Measurements from ENCODE around the gene DISC1. TPM values are rescaled to one million over a fixed set of nuclear protein-coding genes. Genes with fewer than 3 reads are reported as not detected.

Gene DISC1
- total and polyA plus RNA-seq, 2 of the 13 experiments (the other 11 are each of a cell fraction or from before 2014, with no cell fraction given), result 4.2 to 4.6 TPM

DNA sequence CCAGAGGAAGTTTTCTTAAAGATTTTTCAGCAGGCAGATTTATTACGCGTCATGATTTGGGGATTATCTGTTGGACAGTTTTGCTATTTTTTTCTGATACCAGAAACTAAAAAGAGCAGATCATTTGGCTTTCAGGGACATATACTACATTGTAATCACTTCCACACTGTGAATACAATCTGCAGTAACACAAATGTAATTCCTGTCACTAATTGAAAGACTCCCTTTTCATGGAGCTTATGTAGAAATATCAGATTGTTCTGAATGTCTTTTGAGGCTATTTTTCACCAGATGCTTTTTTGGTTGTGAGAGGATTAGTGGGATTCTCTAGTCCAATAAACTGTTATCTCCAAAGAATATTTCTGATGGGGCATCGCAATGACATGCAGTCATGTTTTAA lies 464.2 kb downstream of the DISC1 start:
- no peak for TF ChIP-seq KDM5B (CRISPR knock-in tag; IDR thresholded peaks at IDR 0.05; ENCODE audit: borderline replicate concordance)
- no peak for TF ChIP-seq CREB1 (IDR thresholded peaks at IDR 0.05)
- TF ChIP-seq CREB1 (CRISPR knock-in tag; IDR thresholded peaks at IDR 0.05), result no peak
- Histone ChIP-seq H3K4me2 (ENCODE audit: low read depth, low read length) (no peak overlapping the region), H3K27me3 (ENCODE audit: control insufficient read depth in 1 of 2, insufficient read depth in 2 of 2, low read length in 2 of 2) (peaks cover 0 to 4% of the 10 kb centered on the region in 2 experiments; a peak in 2 of 5 replicates), H3K4me3 (replicated peaks in 1 of 3; ENCODE audit: insufficient read depth in 1 of 3, low read depth in 2 of 3, low read length in 3 of 3) (no peak overlapping the region), H2AFZ (ENCODE audit: low read length) (no peak overlapping the region), H3K9me3 (ENCODE audit: low read length) (no peaks in the 10 kb centered on the region), H4K20me1 (ENCODE audit: insufficient read depth, low read length) (no peaks in the 10 kb centered on the region), H3K79me2 (ENCODE audit: insufficient read depth, low read length) (no peaks in the 10 kb centered on the region), H3K27ac (ENCODE audit: extremely low read length, insufficient read depth, low read length) (no peak overlapping the region), H3K9ac (ENCODE audit: insufficient read depth, low read depth, low read length) (no peak overlapping the region), H3K36me3 (replicated peaks in 1 of 2; ENCODE audit: control insufficient read depth in 1 of 2, insufficient read depth in 2 of 2, low read length in 2 of 2) (no peaks in the 10 kb centered on the region), H3K4me1 (ENCODE audit: insufficient read depth, low read length) (no peaks in the 10 kb centered on the region)
- ATAC-seq (no peak), FAIRE-seq (no peak), DNase-seq (ENCODE audit: low spot score) (no peak)
- 63% methylated on average over 3 of the region's 3 CpGs for WGBS (ENCODE audit: low lambda C conversion rate)
- ChIA-PET CTCF (ENCODE audit: low intra/inter-chr PET ratio, low total read pairs) (no interaction called here), POLR2A (no interaction called here)
- in situ Hi-C loops (cut with HindIII; ENCODE audit: extremely low pct_ligation_motif_present, low pct_unique_long_range_greater_than_20kb) (no loop called here), intact Hi-C loops (cut with micrococcal nuclease; ENCODE audit: unreplicated experiment) (no loop called here)
- no TSS peak for BruUV-seq (replicated peaks)

Small RNA genes within 50 kb of the gene (small RNA-seq; reads per million reads assigned to genes)
- gene RF02102 (ENCODE audit: insufficient read depth in 2 of 3, insufficient read length in 3 of 3, low read depth in 2 of 3, low replicate concordance in 1 of 3) (0 reads per million in 3 experiments), gene RNU5A-5P (ENCODE audit: insufficient read depth in 2 of 3, insufficient read length in 3 of 3, low read depth in 2 of 3, low replicate concordance in 1 of 3) (0 reads per million in 3 experiments)

Other genes with a start within 250 kb of the DISC1 start
- 34.4 and 38.2 TPM in 2 replicates for gene EGLN1, start 204.5 kb upstream of the DISC1 start, total RNA-seq (2016; rRNA removed; fragmentation: Illumina TruSeq; extraction: Trizol)
- 34.0 and 44.1 TPM in 2 replicates for gene EGLN1, start 204.5 kb upstream of the DISC1 start, polyA plus RNA-seq (2011; rRNA removed)
- 46.2 and 69.1 TPM in 2 replicates for gene TSNAX, start 98.1 kb upstream of the DISC1 start, total RNA-seq (2016; rRNA removed; fragmentation: Illumina TruSeq; extraction: Trizol)
- gene TSNAX, start 98.1 kb upstream of the DISC1 start, polyA plus RNA-seq (2011; rRNA removed), result 13.2 and 13.7 TPM in 2 replicates